DMS53 (cell line): Measurements from ENCODE around the gene TP53TG5.
"Not testable (repeated sequence)": the region's sequence is repeated elsewhere in the genome, so short reads cannot be mapped to it uniquely, and the experiment has no call there.

Experiments used
- DNase-seq: peaks from one replicate; lab custom pipeline; 2025; lab: John Stamatoyannopoulos, UW

TP53TG5 gene

GRCh38 chr20:45366631-45367030 lies 11.5 kb downstream of the TP53TG5 start:
- no peak for DNase-seq

- DNase-seq, result no peak
Observed at GRCh38 chr20:45366192-45366591, 11.9 kb downstream of the TP53TG5 start.

GRCh38 chr20:45365444-45365970 lies 12.6 kb downstream of the TP53TG5 start:
- no peak for DNase-seq

GRCh38 chr20:45363611-45364492 lies 14.3 kb downstream of the TP53TG5 start:
- DNase-seq, result no peak

- peak; percentile 99 for DNase-seq
Observed at GRCh38 chr20:45362804-45363610, 15.1 kb downstream of the TP53TG5 start, which contains the start of gene SYS1. Gene SYS1 (plus strand): TSS chr20:45363156. CDS start chr20:45363532, 376 bp downstream.

- no peak for DNase-seq
Observed at GRCh38 chr20:45361793-45362192, 16.3 kb downstream of the TP53TG5 start.

GRCh38 chr20:45359406-45360148 lies 18.5 kb downstream of the TP53TG5 start:
- DNase-seq, result no peak

- DNase-seq, result no peak
Observed at GRCh38 chr20:45359069-45359405, 19.1 kb downstream of the TP53TG5 start.

- DNase-seq, result peak; percentile 64
Observed at GRCh38 chr20:45358282-45359068, 19.6 kb downstream of the TP53TG5 start.

- DNase-seq, result no peak
Observed at GRCh38 chr20:45355209-45356084, 22.7 kb downstream of the TP53TG5 start.

- DNase-seq, result no peak
Observed at GRCh38 chr20:45354423-45355208, 23.5 kb downstream of the TP53TG5 start.

- no peak for DNase-seq
Observed at GRCh38 chr20:45353746-45354145, 24.4 kb downstream of the TP53TG5 start.

- no peak for DNase-seq
Observed at GRCh38 chr20:45352729-45353128, 25.4 kb downstream of the TP53TG5 start.

GRCh38 chr20:45350795-45351194 lies 27.3 kb downstream of the TP53TG5 start:
- DNase-seq, result not testable (repeated sequence)

- DNase-seq, result no peak
Observed at GRCh38 chr20:45350217-45350616, 27.9 kb downstream of the TP53TG5 start.

GRCh38 chr20:45347936-45348778 lies 30.0 kb downstream of the TP53TG5 start, which contains the start of gene SDC4:
Gene SDC4 (minus strand): TSS chr20:45348424. CDS start chr20:45348384, 40 bp downstream.
- DNase-seq, result peak; percentile 78

GRCh38 chr20:45347297-45347935 lies 30.7 kb downstream of the TP53TG5 start:
- DNase-seq, result no peak

- DNase-seq, result no peak
Observed at GRCh38 chr20:45346851-45347250, 31.3 kb downstream of the TP53TG5 start.
